Panc1 (cell line): ENCODE data around the gene LANCL2. TPM values are rescaled to one million over a fixed set of nuclear protein-coding genes. Genes with fewer than 3 reads are reported as not detected.

Experiments used
- ATAC-seq: fragments of 200-7000 bp; cut with Tn5 transposase; 2 replicates; pipeline ENCODE4 v1.9.1; 2020; ENCODE audit warnings: mild to moderate bottlenecking, moderate library complexity
- BruUV-seq: library from RNA; stranded (reverse); fragments of 400-500 nt; replicated peaks from 2 replicates; lab custom pipeline; 2021; lab: Mats Ljungman, UMichigan
- CTCF ChIA-PET: fragments of 300-600 bp; sonication (Branson Sonifier 250); formaldehyde crosslinking; loops from one replicate; lab custom pipeline; 2022; ENCODE audit warnings: antibody characterized with exemption; lab: Charles Lee
- POLR2A ChIA-PET: fragments of 300-600 bp; sonication (Branson Sonifier 250); formaldehyde crosslinking; loops from one replicate; lab custom pipeline; 2022; ENCODE audit warnings: antibody characterized with exemption; lab: Charles Lee
- DNase-seq: peaks from one replicate; pipeline ENCODE4 v3.0.0-alpha.2; 2010; ENCODE audit warnings: low read depth, low spot score
- H3K27ac ChIP-seq: 2 replicates; pipeline ENCODE4 v1.5.1; 2011; ENCODE audit warnings: mild to moderate bottlenecking, low read length, inconsistent platforms
- H3K27me3 ChIP-seq: fragments of 200-500 bp; sonication (Bioruptor generic); 2 replicates; pipeline ENCODE4 v1.6.0; 2014; ENCODE audit warnings: low read length, inconsistent platforms; ENCODE audit not compliant: control insufficient read depth, insufficient read depth
- H3K36me3 ChIP-seq: fragments of 200-500 bp; sonication (Bioruptor generic); 2 replicates; pipeline ENCODE4 v1.5.1; 2014; ENCODE audit warnings: inconsistent platforms, mild to moderate bottlenecking, low read length, moderate library complexity; ENCODE audit not compliant: control insufficient read depth, insufficient read depth
- H3K4me1 ChIP-seq: 2 replicates; pipeline ENCODE4 v1.5.1; 2011; ENCODE audit warnings: inconsistent platforms, mild to moderate bottlenecking, low read length, moderate library complexity; ENCODE audit not compliant: control insufficient read depth, insufficient read depth
- H3K4me3 ChIP-seq, 2 experiments: 2 replicates each; pipeline ENCODE4 v1.5.1; 2011 to 2012; ENCODE audit warnings: low read depth in 2 of 2, low read length in 2 of 2, mild to moderate bottlenecking in 2 of 2, inconsistent platforms in 1 of 2, moderate library complexity in 1 of 2
- H3K9me3 ChIP-seq: fragments of 200-500 bp; sonication (Bioruptor generic); 2 replicates; pipeline ENCODE4 v1.5.1; 2014; ENCODE audit warnings: low read depth, mild to moderate bottlenecking, inconsistent platforms, low read length, moderate library complexity; ENCODE audit not compliant: control insufficient read depth, insufficient read depth
- CTCF ChIP-seq: fragments of 450-650 bp; IDR thresholded peaks from 2 replicates; pipeline ENCODE4 v1.5.1; 2017; ENCODE audit warnings: mild to moderate bottlenecking
- POLR2AphosphoS5 ChIP-seq: IDR thresholded peaks from 2 replicates; pipeline ENCODE4 v1.6.1; 2012; ENCODE audit warnings: mild to moderate bottlenecking, low read depth, low read length, moderate library complexity
- REST ChIP-seq, 2 experiments: IDR thresholded peaks; 2 replicates each; pipeline ENCODE4 v1.6.1; 2011 to 2012; ENCODE audit warnings: low read depth in 2 of 2, control low read depth in 1 of 2, low read length in 1 of 2, mild to moderate bottlenecking in 1 of 2, moderate library complexity in 1 of 2; ENCODE audit not compliant: insufficient read depth in 1 of 2
- SIN3A ChIP-seq: IDR thresholded peaks from 2 replicates; pipeline ENCODE4 v1.6.1; 2012; ENCODE audit warnings: low read depth, mild to moderate bottlenecking, low read length, moderate library complexity, borderline replicate concordance; ENCODE audit not compliant: insufficient read depth
- TCF7L2 ChIP-seq: IDR thresholded peaks from 2 replicates; pipeline ENCODE4 v1.6.1; 2011; ENCODE audit warnings: mild to moderate bottlenecking, low read depth, low read length, inconsistent platforms
- in situ Hi-C: cut with HindIII; loops from 2 replicates; pipeline ENCODE4 v1.10.0; 2016; ENCODE audit warnings: low sequenced_read_pairs, low pct_unique_long_range_greater_than_20kb
- intact Hi-C: fragments of 100-400 bp; cut with micrococcal nuclease; formaldehyde crosslinking; loops from one replicate; pipeline ENCODE4 v1.10.0; 2022; ENCODE audit not compliant: unreplicated experiment
- total RNA-seq: library from RNA; stranded (reverse); gene quantifications from one replicate; pipeline ENCODE4 v1.2.1, GENCODE V29; 2021; ENCODE audit not compliant: unreplicated experiment

LANCL2 gene
- total RNA-seq, 1 experiment from 2014 or later = 30.6 TPM

- ChIA-PET POLR2A (no interaction called here), CTCF (no interaction called here)
- no peaks in the 10 kb centered on the region for H3K36me3 ChIP-seq
- H3K9me3 ChIP-seq = no peaks in the 10 kb centered on the region
- BruUV-seq = no TSS peak
- no peak overlapping the region for H3K27ac ChIP-seq
- no peaks in the 10 kb centered on the region for H3K4me1 ChIP-seq
- ATAC-seq = 0 out of 2 replicates have a peak, but pooled peaks have one; percentile 38
- H3K4me3 ChIP-seq = no peak overlapping the region
- intact Hi-C loops (no loop called here), in situ Hi-C loops (no loop called here)
- no peak for DNase-seq
- no peaks in the 10 kb centered on the region for H3K27me3 ChIP-seq
- TF ChIP-seq REST (IDR thresholded peaks at IDR 0.05; ENCODE audit: insufficient read depth in 1 of 2, low read depth in 2 of 2, low read length in 1 of 2) (no peak), TCF7L2 (no peak), SIN3A (no peak)
These were observed 31.2 kb downstream of the LANCL2 start for GRCh38 chr7:55396233-55396785.

GRCh38 chr7:55397617-55398016 is 32.5 kb downstream of the LANCL2 start:
- ATAC-seq (no peak), DNase-seq (no peak)
- no peaks in the 10 kb centered on the region for H3K27me3 ChIP-seq
- no peaks in the 10 kb centered on the region for H3K36me3 ChIP-seq
- ChIA-PET CTCF (no interaction called here), POLR2A (interaction anchor here (0.6 kb wide), 1 partner anchor 46 kb away, joined by 3 read pairs; no protein-coding TSS in a partner anchor)
- in situ Hi-C loops = no loop called here
- BruUV-seq = no TSS peak
- no peaks in the 10 kb centered on the region for H3K9me3 ChIP-seq
- H3K27ac ChIP-seq = no peak overlapping the region
- H3K4me1 ChIP-seq = no peaks in the 10 kb centered on the region
- intact Hi-C loops = no loop called here
- H3K4me3 ChIP-seq = no peak overlapping the region
- TF ChIP-seq TCF7L2 (no peak), REST (IDR thresholded peaks at IDR 0.05; ENCODE audit: insufficient read depth in 1 of 2, low read depth in 2 of 2, low read length in 1 of 2) (no peak), POLR2AphosphoS5 (no peak), CTCF (no peak), SIN3A (no peak)
